Stimulated activated CD4-positive, alpha-beta T cell treated with anti-CD3 and anti-CD28 coated beads, Interleukin-1b, Interleukin-23, amount 100 ng/mL, for 1 hour (primary cell): ENCODE data around the gene AK1.
A peak's percentile ranks its signal among the peaks of the same experiment; 100 is the strongest.

Source experiments
- DNase-seq, 2 donors: peaks; one replicate each; pipeline ENCODE4 v3.0.0-alpha.2; 2020; ENCODE audit warnings: low read depth in 2 of 2

AK1 gene, protein sequence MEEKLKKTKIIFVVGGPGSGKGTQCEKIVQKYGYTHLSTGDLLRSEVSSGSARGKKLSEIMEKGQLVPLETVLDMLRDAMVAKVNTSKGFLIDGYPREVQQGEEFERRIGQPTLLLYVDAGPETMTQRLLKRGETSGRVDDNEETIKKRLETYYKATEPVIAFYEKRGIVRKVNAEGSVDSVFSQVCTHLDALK

GRCh38 chr9:127877566-127877998 lies at the start of gene AK1:
Gene AK1, minus strand, starts transcription at chr9:127877675. Its CDS starts 3,058 bp downstream, at chr9:127874617.
- DNase-seq: no peak

GRCh38 chr9:127926906-127927200 lies 49.4 kb upstream of the AK1 start:
- DNase-seq: no peak

DNA sequence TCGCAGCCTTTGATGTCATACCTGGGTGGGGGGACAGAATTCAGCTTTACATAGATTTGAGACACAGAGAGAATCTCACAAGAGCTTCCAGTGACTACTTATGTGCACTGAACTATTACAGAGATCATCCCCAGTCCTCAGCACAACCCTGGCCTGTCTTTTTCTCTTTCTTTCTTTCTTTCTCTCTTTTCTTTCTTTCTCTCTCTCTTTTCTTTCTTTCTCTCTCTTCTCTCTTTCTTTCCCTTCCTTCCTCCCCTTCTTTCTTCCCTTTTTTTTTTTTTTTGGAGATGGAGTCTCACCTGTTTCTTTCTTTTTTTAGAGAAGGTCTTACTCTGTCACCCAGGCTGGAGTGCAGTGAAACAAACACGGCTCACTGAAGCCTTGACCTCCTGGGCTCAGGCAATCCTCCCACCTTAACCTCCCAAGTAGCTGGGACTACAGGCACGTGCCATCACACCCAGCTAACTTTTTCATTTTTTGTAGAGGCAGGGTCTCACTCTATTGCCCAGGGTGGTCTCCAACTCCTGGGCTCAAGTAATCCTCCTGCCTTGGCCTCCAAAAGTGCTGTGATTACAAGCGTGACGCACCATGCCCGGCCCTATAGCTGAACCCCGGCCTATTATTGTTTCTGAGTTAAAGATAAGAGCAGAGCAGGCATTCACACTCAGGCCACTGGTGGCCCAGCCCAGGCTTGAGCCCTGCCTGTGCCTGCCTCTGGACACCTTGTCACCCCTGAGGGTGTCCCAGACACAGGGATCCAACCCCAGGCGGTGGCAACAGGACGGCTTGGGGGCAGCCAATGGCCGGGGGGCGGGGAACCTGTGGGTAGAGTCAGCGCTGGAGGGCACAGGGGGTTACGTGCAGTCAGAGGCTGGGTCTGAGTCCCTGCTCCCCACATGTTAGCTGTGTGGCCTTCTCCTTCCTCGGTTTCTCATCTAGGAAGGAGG lies 48.8 kb upstream of the AK1 start:
- no peak for DNase-seq

GRCh38 chr9:127924736-127925444 lies 47.4 kb upstream of the AK1 start:
- DNase-seq: no peak

GRCh38 chr9:127923771-127924170 lies 46.3 kb upstream of the AK1 start:
- DNase-seq: no peak

DNA sequence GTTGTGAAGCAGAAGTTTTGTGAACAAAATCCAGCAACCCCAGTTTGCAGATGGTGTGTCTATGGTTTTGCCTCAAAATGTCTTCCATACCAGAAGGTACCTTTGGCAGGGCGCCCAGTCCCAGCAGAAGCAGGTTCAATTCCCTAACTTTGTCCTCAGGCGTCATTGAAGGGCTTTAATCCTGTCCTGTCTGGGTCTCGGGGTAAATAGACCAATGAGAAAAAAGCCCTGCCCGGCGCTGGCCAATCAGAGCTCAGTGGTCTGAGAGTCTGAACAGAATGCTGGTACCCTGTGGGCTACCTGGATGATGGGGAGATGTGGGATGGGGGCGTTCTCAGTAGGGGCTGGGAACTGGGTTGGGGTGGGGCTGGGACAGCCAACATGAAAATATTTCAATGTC lies 45.6 kb upstream of the AK1 start:
- no peak for DNase-seq

GRCh38 chr9:127921557-127922120 lies 44.2 kb upstream of the AK1 start:
- peak in 1 of 2 donors; percentile 66 for DNase-seq

DNA sequence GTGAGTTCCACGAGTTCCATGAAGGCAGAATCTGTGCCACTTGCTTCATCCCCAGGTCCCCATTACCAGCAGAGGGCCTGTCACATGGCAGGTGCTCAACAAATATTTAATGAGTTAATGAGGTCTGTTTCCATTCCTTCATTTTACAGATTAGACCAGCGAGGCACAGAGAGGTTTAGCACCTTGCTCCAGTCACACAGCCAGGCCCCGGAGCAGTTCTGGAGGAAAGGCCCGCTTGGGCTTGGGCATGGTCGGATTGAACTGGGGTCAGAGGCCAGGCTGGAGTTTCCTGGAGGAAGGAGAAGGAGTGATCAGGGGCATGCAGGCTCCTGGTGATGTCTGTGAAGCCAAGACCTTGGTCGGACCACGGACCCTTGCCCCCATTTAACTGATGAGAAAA lies 43.3 kb upstream of the AK1 start:
- DNase-seq: no peak

DNA sequence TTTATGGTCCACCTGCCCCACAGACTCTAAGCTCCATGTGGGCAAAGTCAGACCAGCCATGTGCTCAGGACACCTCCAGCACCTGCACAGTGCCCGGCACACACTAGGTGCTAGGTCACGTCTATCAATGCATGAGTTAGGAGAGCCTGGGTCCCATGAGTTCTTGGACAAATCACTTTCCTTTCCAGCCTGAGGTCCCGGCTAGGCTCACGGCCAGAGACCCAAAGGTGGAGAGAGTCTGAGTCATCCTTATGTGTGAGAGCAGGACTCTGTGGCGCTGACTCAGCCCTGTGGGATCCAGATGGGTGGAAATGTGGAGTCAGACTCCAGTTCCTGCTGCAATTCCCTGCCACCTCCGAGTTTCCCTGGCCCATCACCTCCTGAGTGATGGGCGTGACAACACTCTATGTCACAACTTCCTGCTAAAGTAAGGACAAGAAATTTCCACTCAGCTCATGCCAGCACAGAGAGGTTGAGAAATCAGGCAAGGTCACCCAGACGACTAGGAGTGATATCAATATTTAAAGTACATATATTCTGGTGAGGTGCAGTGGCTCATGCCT lies 41.9 kb upstream of the AK1 start:
- no peak for DNase-seq

GRCh38 chr9:127918183-127919107 lies 41.0 kb upstream of the AK1 start:
- DNase-seq: no peak

DNA sequence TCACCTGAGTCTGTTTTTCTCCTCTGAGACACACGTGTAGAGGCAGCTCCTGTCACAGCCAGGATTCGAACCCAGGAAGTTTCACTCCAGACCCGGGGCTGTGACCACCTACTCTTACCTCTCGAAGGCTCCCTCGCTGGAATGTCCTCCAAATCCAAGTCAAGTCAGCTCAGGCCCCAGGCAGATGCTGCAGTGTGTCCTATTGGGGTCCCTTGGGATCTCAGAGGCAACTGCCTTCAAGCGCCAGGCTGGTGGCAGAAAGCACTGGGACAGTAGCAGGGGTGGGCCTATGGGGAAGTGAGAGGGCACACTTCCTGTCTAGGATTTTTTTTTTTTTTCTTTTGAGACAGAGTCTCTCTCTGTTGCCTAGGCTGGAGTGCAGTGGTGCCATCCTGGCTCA lies 40.1 kb upstream of the AK1 start:
- no peak for DNase-seq

- peak; percentile 92 to 99 for DNase-seq
Measured at GRCh38 chr9:127916720-127917581, 39.5 kb upstream of the AK1 start, which contains the start of gene ST6GALNAC4. Gene ST6GALNAC4, minus strand, starts transcription at chr9:127917041. Its CDS starts 622 bp downstream, at chr9:127916419.

- DNase-seq: no peak
Measured at GRCh38 chr9:127915801-127916719, 38.6 kb upstream of the AK1 start.

DNA sequence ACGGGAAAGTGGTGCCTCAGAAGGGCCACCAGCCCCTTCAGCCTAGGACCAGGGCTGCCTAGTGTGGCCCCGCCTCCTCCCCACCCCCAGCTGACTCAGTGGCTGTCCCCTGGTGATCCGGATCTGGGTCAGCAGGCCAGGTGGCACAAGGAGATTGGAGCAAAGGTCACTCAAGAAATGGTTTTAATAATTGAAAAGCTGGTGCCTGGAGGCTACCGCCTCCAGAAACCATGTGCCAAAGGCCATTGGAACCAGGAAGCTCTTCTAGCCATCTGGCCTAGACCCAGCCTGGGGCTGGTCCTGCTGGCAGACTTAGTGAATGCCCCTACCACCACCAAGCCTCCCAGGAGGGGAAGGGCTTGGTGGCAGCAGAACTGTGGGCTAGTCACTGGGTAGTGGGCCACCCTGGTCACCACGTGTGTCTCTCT lies 37.9 kb upstream of the AK1 start:
- no peak for DNase-seq

- no peak for DNase-seq
Measured at GRCh38 chr9:127913682-127914081, 36.2 kb upstream of the AK1 start.

- DNase-seq: no peak
Measured at GRCh38 chr9:127912882-127913281, 35.4 kb upstream of the AK1 start.

DNA sequence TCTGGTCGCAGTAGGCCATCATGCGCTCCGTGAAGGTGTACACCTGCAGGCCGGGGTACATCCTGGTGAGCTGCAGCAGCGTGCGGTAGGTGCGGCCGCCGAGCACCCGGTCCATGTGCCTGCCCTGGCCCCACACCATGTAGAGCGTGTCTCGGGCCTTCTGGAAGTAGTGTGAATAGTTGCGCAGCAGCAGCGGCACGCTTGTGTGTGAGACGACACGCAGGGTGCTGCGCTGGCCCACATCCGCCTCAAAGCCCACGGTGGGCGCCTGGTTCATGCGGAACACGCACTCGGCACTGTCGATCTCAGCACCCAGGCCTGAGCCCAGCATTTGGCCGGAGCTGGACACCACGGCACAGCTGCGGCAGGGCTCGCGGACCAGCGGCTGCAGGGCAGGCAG lies 34.8 kb upstream of the AK1 start:
- no peak for DNase-seq

- no peak for DNase-seq
Measured at GRCh38 chr9:127910613-127911205, 33.2 kb upstream of the AK1 start.
